Placental epithelial cell (primary cell): ENCODE data around the gene TGM5. TPM values are rescaled to one million over a fixed set of nuclear protein-coding genes. Genes with fewer than 3 reads are reported as not detected.

Experiments
- small RNA-seq: library from RNA; depleted of rRNA; stranded (forward); fragments of <200 nt; gene quantifications from one replicate; pipeline ENCODE3, GENCODE V24; 2012
- total RNA-seq: library from RNA; depleted of rRNA; stranded (reverse); fragments of >200 nt; gene quantifications from 2 replicates; pipeline ENCODE4 v1.2.3, GENCODE V29; 2012

Gene TGM5
- total RNA-seq: not detected in 2 replicates

DNA sequence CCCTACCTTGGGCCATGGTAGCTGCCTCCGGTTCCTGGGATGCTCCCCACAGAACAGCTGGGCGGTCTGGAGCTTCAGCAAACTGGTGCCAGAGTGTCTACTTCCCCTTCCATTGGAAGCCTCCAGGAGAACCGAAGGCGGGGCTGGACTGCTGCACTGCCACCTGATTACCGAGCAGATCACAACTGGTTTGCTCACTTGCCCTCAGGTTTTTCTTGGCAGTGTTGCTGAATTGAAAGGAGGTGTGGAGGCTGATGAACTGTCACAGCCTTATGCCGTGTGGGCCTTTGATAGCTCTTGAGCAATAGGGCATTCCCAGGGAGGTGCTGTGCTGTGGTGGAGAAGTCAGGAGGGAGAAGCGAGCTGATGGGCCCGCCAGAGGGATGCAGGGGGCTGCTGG, at the start of gene TGM5:
TSS of gene TGM5 (minus strand) at position 95 of the 400 bp plus-strand sequence. CDS start at position 16, 79 bp downstream.

DNA sequence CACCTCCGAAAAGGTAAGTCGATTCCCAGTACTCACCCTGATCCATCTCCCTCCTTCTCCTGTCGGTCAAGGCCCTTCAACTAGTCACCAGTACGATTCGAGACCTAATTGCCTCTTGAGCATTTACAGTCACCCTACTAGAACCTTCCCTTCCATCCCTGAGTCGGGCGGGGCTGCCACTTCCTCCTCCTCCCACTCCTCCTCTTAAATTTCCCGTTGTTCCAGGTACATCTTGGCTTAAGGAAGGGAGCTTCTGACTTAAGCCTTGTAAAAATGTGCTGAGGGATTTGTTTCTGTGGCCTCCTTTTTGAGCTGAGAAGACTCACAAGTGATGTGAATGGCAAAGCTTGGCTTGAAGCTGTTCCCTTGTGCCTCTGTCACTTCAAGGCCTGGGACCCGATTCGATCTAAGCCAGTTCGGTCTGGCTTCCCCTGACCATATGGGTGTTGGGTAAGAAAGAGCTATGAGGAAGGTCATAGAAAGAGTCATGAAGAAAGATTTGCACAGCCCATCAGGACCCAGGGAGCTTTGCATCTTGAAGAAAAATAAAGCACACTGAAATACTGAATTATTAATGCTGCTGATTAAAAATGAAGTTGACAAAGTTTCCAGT, 35.6 kb upstream of the TGM5 start, which contains the start of gene TGM7:
TSS of gene TGM7 (minus strand) at position 51 of the 613 bp plus-strand sequence.

DNA sequence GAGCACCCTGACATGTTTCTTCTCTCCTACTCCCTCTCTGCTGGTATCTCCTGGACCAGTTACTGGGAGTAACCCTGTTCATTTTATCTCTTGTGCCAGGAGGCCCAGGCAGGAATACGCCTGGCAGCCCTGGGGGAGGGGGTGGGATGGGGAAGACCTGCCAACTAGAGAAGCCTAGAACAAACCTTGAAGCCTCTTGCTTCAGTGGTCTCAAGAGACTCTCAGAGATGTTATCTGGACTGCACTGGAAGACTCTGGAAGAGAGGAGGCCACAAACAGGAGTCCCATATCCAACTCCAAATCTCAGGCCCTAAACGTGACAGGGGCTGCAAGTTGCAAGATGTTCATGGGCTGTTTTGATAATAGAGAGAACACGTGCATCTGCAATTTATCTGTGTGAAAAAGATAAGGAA, 45.7 kb downstream of the TGM5 start, which contains the start of gene EPB42:
TSS of gene EPB42 (minus strand) at position 28 of the 413 bp plus-strand sequence. CDS start 193 bp downstream, outside the sequence.

GRCh38 chr15:43185157-43186002, 81.3 kb downstream of the TGM5 start, which contains the start of gene CCNDBP1:
Gene CCNDBP1, plus strand, starts transcription at chr15:43185403. Its CDS starts 96 bp downstream, at chr15:43185499.

Small RNAs within 50 kb of the gene (small RNA-seq; reads per million reads assigned to genes)
- not detected for gene RF00019

Other genes with a start within 250 kb of the TGM5 start
- gene UBR1, start 160.9 kb downstream of the TGM5 start, total RNA-seq: 28.3 and 37.1 TPM in 2 replicates
- gene TMEM62, start 133.3 kb downstream of the TGM5 start, total RNA-seq: 2.4 and 3.8 TPM in 2 replicates
- 47.1 and 68.4 TPM in 2 replicates for gene CCNDBP1, start 81.5 kb downstream of the TGM5 start, total RNA-seq
- gene EPB42, start 45.9 kb downstream of the TGM5 start, total RNA-seq: not detected in 2 replicates
- not detected in 2 replicates for gene TGM7, start 35.3 kb upstream of the TGM5 start, total RNA-seq
- 5.9 and 10.0 TPM in 2 replicates for gene LCMT2, start 63.6 kb upstream of the TGM5 start, total RNA-seq
- gene ZSCAN29, start 104.1 kb upstream of the TGM5 start, total RNA-seq: 30.2 and 31.1 TPM in 2 replicates
- 9.0 and 13.9 TPM in 2 replicates for gene TUBGCP4, start 104.2 kb upstream of the TGM5 start, total RNA-seq
- gene TP53BP1, start 226.2 kb upstream of the TGM5 start, total RNA-seq: 62.0 and 84.0 TPM in 2 replicates